Stimulated activated CD4-positive, alpha-beta T cell treated with anti-CD3 and anti-CD28 coated beads, Interleukin-2, amount 100 ng/mL, for 24 hours (primary cell): ENCODE results near the gene GRIFIN.
"Not testable (repeated sequence)": the region's sequence is repeated elsewhere in the genome, so short reads cannot be mapped to it uniquely, and the experiment has no call there.

Experiments
- DNase-seq, 2 donors: peaks; one replicate each; pipeline ENCODE4 v3.0.0-alpha.2; 2020

The GRIFIN gene

DNA sequence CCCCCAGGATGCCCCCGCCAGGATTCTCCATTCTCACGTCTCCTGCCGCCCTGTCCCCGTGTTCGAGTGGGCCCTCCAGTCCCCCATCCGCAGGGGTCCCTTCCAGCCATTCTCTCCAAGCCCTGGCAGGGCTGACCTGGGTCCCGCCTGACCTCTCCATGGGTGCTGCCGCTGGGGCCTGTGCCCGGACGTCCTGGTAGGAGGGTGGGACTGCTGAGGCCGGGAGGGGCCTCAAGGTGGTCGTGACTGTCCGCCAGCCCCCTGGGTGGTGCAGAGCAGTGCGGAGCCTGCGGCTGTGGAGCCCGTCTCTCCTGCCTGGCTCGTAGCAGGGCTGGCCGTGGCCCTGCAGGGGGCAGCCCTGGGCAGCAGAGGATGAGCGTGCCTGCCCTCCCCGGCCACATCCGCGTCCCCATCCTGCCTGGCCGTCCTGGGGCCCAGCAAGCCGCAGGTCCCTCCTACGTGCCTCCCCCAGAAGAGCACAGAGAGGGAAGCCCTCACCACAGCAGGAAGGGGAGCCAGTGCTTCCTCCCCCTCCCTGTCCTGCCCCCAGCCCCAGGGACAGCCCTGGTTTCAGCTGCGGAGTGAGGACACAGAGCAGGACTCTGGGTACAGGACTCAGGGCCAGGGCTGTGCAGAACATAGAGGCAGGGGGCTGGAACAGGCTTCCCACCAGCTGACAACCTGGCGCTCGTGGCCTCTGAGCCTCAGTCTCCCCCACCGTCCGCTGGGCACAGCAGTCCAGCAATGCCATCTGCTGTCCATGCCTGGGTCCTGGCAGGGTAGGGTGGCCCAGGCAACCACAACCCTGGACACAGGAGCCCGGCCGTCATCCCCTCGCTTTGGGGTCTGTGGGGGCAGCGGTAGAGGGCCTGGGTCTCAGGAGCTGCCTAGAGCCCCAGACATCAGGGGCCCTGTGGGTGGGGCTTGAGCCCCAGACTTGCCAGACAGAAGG is 1.5 kb upstream of the GRIFIN start:
- DNase-seq, result peak; percentile 53 to 69

DNA sequence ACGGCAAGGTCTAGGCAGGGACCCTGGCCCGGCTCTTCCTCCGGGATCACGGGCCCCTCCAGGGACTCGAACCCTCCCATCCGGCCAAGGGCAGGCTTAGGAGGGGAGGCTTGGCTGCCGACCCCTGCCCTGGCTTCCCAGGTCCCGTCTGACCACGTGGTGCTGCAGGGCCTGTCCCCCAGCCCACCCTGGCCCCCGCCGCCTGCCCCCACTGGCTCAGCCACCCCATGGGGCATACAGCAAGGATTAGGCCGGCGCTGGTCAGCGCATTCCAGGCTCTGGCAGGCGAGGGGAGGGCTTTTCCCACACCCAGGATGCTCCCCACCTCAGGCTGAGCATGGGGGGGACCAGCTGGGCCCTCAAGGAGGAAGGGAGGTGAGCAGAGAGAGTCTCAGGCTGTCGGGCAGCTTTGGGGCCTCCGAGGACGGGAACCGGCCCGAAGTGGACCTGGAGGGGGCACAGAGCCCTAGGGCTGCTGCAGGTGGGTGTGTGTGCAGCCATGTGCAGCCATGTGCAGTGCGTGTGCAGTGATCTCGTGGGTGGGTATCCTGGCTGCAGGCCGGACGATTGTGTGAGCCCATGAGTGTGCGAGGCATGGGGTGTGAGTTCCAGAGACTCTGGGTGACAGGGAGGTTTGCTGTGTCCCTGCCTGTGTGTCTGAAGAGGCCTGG is 713 bp upstream of the GRIFIN start:
- no peak for DNase-seq

DNA sequence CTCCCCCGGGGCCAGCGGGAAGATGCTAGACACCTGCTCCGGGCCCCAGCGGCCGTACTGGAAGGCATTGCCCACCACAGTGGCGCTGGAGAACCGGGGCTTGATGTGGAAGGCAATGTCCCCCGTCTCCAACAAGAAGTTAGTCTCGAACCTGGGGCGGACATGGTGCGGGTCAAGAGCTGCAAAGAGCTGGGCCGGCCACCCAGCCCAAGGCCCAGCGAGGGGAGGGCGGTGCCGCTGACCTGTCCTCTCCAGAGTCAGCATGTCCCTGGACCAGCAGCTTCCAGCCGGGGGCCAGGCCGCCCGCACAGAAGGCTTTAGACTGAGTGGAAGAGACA is 551 bp downstream of the GRIFIN start:
- DNase-seq, result no peak

DNA sequence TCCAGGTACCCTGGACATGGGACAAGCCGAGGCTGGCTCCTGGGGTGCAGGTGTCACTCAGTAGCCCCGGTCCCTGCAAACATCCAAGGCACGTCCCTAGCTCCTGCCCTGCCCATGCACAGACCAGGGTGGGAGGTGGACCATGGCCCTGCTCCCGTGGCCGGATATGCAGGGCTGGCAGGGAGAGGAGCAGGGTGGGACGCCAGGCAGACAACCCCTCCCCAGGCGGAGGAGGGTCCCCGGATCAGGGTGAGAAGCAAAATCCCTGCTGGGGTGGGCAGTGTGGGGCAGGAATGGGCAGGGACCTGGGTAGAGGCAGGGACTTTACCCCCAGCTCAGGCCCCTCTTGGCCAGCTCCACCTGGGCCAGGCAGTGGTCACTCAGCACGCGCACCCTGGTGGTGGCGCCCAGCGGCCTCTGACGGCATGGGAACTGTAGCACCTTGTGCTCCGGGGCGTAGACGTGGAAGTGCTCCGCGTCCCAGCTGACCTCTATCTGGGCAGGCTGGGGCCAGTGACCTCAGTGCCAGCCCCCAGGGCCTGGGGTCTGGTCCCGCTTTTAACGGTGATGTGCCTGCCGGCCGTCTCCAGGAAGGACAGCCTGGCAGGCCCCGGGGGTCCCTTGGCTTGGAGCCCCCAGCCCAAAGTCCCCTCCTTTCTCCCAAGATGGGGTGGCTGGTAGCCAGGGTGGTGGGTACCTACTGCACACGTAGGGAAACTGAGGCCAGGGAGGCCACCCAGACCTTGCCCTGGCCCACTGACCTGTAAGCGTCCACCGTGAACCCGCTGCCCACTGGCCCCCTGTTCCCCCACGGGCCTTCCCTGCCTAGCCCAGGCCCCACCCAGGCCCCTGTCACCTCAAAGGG is 1.2 kb downstream of the GRIFIN start:
- no peak for DNase-seq

DNA sequence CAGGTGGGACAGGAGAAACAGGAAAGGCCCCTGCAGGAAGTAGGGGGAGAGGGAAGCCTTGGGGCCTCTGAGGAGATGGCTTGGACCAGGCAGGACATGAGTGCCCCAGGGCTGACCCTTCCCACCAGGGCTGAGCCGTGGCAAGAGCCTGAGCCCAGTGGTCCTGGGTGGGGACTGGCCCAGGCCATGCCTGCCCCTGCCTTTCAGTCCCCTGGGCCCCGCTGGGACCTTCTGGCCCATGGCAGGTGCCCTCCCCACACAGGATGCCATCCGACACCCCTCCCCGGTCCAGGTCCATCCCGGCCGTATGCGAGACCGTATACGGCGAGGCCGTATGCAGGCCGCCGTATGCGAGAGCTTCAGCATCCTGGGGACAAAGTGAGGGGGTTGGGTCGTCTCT is 2.0 kb downstream of the GRIFIN start:
- no peak for DNase-seq

DNA sequence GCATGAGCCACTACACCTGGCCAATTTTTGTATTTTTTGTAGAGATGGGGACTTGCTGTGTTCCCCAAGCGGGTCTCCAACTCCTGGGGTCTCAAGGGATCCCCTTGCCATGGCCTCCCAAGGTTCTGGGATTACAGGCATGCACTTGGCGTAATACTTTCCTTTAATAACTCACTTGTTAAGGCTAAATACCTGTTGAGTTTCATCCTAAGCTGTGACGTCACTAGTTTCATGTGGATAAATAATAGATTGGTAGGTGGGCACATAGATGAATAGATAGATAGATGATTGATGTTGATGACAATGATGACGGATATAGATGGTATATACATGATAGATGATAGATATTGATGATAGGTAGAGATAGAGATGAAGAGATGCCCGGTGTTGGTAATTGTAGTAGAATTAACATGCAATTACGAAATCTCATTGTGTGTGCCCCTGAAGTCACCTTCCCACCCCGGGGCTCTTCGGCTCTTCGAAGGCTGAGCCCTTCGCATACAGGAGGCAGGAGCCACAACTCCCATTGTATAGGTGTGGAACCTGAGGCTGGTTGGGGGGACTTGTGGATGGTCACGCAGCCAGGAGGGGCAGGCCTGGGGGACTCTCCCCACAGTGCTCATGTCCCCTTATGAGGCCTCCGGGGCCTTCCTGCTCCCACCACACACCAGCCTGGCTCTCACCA is 2.6 kb downstream of the GRIFIN start:
- no peak for DNase-seq

DNA sequence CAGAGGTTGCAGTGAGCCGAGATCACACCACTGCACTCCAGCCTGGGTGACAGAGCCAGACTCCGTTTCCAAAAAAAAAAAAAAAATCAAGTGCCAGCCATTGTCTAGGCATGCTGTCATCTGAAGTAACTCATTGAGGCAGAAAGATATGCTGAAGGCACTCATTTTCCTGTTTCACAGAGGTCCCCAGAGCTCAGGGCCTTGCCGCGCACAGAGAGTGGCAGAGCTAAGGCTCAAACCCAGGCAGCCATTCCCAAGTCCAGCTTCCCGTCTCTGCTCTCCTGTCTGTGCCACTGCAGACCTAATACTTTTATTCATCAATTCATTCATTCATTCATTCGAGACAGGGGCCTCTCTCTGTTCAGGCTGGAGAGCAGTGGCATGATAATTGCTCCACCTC is 3.5 kb downstream of the GRIFIN start:
- DNase-seq, result no peak

DNA sequence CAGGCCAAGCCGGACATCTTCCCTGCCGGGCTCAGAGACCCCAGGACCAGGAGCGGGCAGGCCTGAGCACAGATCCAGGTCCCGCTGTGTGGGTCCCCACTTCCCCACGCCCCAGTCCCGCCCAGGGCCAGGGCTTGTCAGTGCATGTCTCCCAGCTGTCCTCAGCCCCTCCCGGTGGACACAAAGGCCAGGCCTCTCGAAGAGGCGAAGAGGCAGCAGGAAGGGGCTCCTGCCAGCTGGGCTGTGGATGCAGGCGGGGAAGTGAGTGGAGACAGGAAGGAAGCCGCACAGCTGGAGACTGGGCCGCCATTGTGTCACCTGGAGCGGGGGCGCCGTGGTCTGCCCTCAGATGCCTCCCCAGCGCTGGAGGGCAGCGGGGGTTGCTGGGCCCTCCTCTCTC is 4.8 kb downstream of the GRIFIN start:
- DNase-seq, result no peak

DNA sequence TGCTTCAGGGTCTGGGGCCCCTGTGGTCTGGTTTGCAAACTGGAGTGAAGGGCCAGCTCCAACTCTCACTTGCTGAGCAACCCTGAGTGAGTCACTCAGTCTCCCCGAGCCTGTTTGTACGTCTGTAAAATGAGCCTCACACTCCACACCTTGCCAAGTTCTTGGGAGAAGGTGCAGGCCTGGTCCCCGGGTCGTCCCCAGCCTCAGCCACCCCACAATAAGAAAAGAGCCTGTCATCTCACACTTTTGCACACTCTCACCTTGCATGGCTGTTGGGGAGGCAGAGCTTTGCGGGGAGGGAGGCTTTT is 5.2 kb downstream of the GRIFIN start:
- no peak for DNase-seq

DNA sequence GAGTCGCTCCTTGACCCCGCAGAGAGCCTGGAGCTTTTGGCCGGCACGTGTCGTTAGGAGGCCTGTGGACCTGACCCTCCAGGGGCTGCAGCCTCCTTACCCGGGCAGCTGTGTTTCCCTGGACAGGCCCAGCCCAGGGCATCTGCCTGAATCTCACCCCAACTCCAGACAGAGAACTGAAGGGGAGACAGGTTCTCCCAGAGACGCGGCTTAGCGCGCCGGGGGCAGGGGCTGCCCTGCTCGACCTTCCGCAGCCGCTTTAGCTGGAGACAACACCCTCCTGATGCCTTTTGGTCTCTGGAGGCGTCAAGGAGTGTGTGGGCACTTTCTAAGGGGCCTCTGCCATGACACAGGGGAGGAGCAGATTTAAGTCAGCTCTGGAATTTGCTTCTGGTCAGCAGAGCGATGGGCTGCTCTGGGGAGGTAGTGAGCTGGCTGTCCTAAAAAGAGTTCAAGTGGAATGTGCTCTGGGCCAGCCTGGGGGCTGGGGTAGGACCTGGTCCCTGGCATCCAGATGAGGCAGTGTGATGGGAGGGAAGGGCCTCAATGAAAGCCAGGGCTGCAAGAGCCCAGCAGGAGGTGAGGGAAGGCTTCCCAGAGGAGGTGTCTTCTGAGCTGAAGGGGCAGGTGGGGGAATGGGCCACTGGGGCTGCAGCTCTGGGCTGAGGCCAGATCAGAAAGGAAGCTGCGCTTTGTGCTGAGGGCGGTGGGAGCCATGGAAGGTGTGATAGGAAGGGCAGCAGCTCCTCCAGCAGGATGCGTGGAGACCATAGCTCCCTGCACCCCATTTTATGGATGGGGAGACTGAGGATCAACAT is 5.8 kb downstream of the GRIFIN start:
- DNase-seq, result no peak

DNA sequence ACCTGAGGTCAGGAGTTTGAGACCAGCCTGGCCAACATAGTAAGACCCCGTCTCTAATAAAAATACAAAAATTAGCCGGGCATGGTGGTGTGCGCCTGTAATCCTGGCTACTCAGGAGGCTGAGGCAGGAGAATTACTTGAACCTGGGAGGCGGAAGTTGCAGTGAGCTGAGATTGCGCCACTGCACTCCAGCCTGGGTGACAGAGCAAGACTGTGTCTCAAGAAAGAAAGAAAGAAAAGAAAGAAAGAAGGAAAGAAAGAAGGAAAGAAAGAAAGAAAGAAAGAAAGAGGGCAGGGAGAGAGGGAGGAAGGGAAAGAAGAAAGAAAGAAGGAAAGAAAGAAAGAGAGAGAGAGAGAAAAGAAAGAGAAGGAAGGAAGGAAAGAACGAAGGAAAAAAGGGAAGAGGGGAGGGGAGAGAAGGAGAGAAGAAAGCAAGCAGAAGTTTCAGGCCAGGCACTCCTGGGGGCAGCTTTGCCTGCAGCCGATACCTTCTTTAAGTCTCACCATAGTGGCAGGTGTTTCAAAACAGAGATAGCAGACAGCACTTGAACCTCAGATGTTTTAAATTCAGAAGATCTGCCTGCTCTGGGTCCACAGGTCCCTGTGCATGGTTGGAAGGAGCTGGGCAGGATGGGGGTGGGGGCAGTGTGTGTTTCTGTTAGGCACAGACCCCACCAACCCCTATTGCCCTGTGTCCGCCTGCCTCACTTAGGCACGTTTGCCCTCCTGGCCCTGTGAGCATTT is 6.6 kb downstream of the GRIFIN start:
- DNase-seq, result not testable (repeated sequence)

DNA sequence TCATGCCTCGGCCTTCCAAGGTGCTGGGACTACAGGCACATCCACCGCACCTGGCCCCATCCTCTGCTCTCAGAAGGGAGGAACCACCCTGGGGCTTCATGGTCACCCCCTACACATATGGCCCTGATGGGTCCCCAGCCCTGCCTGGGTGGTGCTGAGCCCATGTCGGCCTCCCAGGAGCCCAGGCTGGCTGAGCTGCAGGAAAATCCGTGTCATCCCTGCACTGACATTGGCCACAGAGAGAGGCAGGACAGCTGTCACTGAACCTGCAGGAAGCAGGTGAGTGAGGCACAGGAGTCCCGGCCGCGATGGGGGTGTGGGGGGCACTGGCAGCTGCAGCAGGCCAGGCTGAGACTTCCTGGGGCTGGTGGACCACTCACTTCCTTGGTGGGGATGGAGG is 8.0 kb downstream of the GRIFIN start:
- no peak for DNase-seq

DNA sequence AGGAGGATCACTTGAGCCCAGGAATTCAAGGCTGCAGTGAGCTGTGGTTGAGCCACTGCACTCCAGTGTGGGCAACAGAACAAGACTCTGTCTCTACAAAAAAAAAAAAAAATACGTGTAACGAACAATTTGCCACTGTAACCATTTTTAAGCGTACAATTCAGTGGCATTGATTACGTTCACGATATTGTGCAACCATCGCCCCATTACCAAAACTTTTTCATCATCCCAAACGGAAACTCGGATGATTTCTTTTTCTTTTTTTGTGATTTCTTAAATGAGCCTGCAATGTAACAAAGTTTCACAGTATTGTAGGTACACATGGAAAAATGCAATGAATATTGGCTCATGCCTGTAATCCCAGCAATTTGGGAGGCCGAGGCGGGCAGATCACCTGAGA is 9.5 kb downstream of the GRIFIN start:
- DNase-seq, result no peak

DNA sequence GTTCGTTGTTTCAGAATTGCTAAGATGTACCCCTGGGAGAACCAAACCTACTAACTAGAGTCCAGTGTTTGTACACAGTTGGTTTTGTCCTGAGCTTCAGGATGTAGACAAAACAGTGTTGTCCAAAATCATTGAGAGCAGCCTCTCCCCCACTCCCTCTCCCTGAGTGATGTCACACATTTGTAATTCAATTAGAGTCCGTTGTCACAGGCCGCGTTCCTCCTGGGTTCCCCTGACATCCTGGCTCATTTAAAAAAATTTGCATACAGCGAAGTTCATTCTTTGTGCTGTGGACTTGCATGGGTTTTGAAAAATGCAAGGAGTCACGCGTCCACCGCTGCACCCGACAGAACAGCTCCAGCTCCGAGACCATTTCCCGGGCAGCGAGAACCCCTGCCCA is 10.3 kb downstream of the GRIFIN start:
- DNase-seq, result no peak

DNA sequence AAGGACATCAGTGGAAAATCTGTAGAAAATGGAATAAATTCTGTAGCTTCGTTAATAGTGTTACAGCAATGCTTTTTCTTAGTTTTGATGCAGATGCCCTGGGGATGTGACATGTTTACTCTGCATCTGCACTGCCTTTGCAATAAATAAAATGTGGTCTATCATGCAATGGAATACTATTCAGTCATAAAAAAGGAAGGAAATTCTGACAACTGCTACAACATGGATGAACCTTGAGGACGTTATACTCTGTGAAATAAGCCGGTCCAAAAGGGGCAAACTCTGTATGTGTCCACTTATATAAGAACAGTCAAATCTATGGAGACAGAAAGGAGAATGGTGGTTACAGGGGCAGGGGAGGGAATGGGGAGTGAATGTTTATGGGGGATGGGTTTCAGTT is 13.5 kb downstream of the GRIFIN start:
- no peak for DNase-seq

DNA sequence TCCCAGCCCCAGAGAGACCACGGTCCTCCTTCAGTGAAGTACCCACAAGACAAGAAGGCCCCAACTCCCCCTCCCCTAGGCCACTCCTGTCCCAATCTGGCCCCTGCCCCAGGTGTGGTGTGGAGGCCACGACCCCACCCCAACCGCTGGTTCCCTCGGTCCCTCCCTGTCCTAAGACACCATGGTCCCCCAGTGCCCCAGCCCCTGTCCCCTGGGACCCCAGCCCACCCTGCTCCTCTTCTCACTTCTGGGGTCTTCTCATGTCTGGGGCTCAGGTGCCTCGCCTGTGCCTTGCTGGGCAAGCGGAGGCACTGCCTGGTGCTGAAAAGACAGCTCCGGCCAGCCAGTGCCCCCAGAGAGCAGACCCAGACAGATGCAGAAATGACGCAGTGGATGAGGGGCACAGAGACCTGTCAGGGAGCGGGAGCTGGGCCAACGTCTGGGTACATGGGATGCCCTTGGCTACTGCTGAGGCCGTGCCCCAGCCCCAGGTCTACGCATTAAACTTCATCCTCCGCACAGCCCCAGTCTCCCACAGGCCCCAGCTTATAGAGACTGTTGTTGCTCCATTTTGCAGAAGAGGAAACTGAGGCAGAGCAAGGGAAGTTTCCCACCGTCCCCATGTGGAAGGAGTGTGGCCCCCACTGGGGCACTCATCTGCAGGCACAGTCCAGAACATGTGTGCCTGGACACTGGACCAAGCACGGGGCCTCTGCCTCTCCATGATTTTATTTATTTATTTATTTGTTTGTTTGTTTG is 14.8 kb downstream of the GRIFIN start:
- no peak for DNase-seq

DNA sequence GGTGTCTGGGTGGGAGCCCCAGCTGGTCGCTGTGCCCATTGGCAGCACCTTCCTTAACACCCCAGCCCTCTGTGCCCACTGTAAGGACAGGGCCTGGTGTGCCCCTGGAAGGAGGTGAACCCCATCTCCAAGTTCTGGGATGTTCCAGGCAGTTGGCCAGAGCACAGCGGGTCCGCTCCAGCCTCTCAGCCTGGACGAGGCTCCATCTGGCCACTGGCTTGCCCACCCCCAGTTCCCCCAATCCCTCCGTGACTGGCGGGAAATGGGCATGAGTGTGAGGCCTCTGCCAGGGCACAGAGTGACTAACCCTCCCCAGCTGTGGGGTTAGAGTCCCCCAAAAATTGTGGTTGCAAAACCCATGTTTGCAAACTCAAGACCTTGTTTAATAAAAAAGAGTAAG is 15.6 kb downstream of the GRIFIN start:
- no peak for DNase-seq

DNA sequence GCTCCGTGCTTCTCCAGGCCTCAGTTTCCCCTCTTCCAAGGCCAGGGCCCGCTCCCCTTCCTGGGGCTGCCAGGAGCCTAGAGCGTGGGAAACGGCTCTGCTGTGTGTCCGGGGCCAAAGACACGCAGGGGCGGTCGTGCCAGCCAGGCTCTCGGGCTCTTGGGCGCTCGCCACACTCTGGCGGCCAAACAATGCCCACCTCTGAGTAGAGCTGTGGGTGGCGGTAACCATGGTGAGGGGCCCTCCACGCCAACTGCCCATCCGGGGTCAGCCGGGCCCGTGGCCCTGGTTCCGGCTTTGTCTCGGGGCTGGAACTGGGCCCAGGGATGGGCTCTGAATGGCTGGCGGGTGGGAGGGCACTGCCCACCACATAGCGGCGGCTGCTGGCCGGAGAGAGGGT is 16.0 kb downstream of the GRIFIN start:
- DNase-seq, result no peak

DNA sequence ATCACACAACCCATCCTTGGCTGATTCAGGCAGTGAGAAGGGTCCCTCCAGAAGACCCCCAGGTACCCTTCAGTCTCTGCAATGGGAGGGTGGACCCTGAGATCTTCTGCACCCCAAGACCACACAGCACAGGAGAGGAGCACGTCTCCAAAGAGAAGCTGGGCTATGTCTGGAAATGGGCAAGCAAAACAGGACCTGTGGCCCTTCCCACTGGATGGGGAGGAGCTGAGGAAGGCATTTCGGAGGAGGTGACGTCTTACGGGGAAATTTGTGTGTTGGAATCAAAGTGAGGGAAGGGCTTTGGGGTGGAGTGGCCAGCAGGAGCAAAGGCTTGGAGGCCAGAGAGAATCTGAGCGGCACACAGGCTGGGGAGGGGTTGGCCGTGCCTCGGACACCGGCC is 16.5 kb downstream of the GRIFIN start:
- DNase-seq, result no peak

DNA sequence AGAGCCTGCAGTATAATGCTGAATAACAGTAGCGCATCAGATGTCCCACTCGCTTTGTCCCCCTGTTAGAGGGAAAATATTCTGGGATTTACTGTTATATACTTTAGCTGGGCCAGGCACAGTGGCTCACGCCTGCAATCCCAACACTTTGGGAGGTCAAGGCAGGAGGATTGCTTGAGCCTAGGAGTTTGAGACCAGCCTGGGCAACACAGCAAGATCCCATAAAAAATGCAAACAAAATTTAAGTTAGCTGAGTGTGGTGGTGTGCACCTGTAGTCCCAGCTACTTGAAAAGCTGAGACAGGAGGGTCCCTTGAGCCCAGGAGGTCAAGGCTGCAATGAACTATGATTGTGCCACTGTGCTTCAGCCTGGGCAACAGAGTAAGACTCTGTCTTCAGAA is 22.3 kb downstream of the GRIFIN start:
- DNase-seq, result not testable (repeated sequence)
